Effector memory CD4-positive, alpha-beta T cell (primary cell): Measurements from ENCODE around the gene PPP2R5D.
"Not testable (repeated sequence)": the region's sequence is repeated elsewhere in the genome, so short reads cannot be mapped to it uniquely, and the experiment has no call there.

ENCODE experiments used
- DNase-seq, 3 donors: peaks; one replicate each; pipeline ENCODE4 v3.0.0-alpha.2; 2020
- H3K27ac ChIP-seq: 2 replicates; pipeline ENCODE4 v1.7.0; 2013; ENCODE audit warnings: mild to moderate bottlenecking, low read length, moderate library complexity; ENCODE audit not compliant: insufficient read depth, poor library complexity, severe bottlenecking
- H3K27me3 ChIP-seq: replicated peaks from 2 replicates; pipeline ENCODE4 v1.7.0; 2013; ENCODE audit warnings: mild to moderate bottlenecking, low read length; ENCODE audit not compliant: insufficient read depth, control insufficient read depth, poor library complexity, severe bottlenecking
- H3K36me3 ChIP-seq: 2 replicates; pipeline ENCODE4 v1.7.0; 2013; ENCODE audit warnings: mild to moderate bottlenecking, low read length, moderate library complexity; ENCODE audit not compliant: control insufficient read depth, insufficient read depth
- H3K4me1 ChIP-seq: 2 replicates; pipeline ENCODE4 v1.7.0; 2013; ENCODE audit warnings: low read length, mild to moderate bottlenecking; ENCODE audit not compliant: control insufficient read depth, insufficient read depth, poor library complexity, severe bottlenecking
- H3K4me3 ChIP-seq: 2 replicates; pipeline ENCODE4 v1.7.0; 2013; ENCODE audit warnings: low read length, low read depth, mild to moderate bottlenecking; ENCODE audit not compliant: insufficient read depth, poor library complexity, severe bottlenecking
- H3K9me3 ChIP-seq: 2 replicates; pipeline ENCODE4 v1.7.0; 2013; ENCODE audit warnings: mild to moderate bottlenecking, low read length, moderate library complexity; ENCODE audit not compliant: control insufficient read depth

The PPP2R5D gene

DNA sequence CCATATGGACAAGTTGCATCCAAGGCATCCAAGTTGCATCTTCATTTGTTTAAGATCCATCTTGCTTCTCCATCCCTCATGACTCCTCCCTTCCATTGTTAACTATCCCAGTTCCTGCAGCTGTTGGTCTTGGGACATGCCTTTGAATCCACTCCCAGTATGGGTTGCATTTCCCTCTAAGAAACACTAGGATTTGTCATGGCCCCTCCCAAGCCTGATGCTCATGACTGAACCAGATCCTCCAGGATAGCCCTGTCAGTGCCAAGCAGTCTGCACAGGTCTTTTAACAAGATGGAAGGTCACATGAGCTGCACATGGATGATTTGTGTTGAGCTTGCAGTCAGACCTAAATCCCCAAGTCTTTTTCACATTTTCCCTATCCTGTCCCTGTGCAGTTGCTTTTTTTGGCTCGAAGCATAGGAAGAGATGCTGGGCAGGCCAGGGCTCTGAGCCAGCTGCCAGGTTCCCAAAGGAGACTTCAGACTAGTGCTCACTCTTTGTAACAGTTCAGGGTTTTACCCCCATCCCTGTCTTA lies 4.2 kb downstream of the PPP2R5D start:
- Histone ChIP-seq H3K27ac (no peak overlapping the region), H3K4me3 (no peak overlapping the region), H3K36me3 (peaks cover 27% of the 10 kb centered on the region), H3K4me1 (peaks cover 32% of the 10 kb centered on the region), H3K9me3 (no peaks in the 10 kb centered on the region), H3K27me3 (no peaks in the 10 kb centered on the region)
- no peak for DNase-seq

DNA sequence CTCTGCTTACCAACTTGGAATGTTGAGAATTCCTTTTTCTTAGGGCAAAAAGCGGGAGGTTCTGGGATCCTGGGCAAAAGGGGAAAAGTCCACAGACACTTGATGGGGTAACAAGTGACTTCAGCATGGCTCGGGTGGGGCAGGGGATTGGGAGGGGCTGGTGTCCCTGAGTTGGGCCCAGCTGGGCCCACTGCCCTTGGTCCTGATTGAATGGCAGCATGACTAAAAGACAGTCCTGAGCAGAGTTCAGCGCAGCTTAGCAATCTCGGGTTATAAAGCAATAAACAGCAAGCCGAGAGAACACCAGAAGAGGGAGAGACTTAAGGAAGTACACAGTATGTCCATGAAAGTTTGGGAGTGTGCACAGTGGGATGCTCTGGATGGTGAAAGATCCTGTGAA lies 5.6 kb downstream of the PPP2R5D start:
- no peak for DNase-seq
- no peaks in the 10 kb centered on the region for H3K9me3 ChIP-seq
- H3K27ac ChIP-seq = no peak overlapping the region
- H3K36me3 ChIP-seq = peaks cover 31% of the 10 kb centered on the region
- peaks cover 27% of the 10 kb centered on the region for H3K4me1 ChIP-seq
- H3K27me3 ChIP-seq = no peaks in the 10 kb centered on the region
- H3K4me3 ChIP-seq = no peak overlapping the region

DNA sequence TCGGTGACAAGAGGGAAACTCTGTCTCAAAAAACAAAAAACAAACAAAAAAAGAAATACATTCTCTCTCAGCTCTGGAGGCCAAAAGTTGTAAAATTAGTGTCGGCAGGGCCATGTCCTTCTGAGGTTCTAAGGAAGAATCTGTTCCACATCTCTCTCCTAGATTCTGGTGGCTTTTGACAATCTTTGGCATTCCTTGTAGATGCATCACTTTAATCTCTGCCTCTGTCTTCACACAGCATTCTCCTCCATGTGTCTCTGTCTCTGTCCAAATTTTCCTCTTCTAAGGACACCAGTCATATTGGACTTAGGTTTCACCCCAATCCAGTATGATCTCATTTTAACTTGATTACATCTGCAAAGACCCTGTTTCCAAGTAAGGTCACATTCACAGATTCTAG lies 9.1 kb downstream of the PPP2R5D start:
- Histone ChIP-seq H3K9me3 (no peaks in the 10 kb centered on the region), H3K36me3 (peaks cover 31% of the 10 kb centered on the region), H3K4me1 (no peaks in the 10 kb centered on the region), H3K4me3 (no peak overlapping the region), H3K27me3 (no peaks in the 10 kb centered on the region), H3K27ac (no peak overlapping the region)
- DNase-seq = no peak

DNA sequence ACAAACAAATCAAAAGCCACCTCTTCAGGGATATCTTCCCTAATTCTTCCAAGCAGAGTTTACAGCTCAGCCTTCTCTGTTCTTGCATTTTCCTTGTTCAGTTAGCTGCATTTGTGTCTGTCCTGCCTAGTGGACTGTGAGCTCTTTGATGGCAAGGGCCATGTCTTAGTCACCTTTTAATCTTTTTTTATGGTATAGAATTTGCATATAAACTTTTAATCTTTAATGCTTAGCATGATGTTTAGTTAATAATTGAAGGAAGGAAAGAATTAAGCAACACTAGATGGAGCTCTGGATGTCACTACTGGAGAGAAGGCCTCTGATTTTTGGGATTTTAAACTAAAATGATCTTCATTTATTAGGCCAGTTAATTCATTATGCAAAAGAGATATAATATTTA lies 12.1 kb downstream of the PPP2R5D start:
- Histone ChIP-seq H3K36me3 (peaks cover 11% of the 10 kb centered on the region), H3K9me3 (no peaks in the 10 kb centered on the region), H3K27ac (no peak overlapping the region), H3K4me3 (no peak overlapping the region), H3K27me3 (no peaks in the 10 kb centered on the region), H3K4me1 (no peaks in the 10 kb centered on the region)
- no peak for DNase-seq

DNA sequence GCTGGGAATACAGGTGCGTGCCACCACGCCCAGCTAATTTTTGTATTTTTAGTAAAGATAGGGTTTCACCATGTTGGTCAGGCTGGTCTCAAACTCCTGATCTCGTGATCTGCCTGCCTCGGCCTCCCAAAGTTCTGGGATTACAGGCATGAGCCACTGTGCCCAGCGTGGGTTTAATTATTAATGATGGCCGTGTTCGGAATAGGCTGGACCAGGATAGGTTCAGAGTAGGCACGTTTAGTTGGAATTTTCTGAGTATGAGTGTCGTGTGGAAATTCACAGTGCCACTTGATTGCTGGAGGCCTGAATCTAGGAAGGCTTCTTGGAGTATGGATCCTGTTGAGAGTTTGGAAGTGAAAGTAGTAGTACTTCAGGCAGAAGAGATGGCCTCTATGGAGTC lies 13.8 kb downstream of the PPP2R5D start:
- not testable (repeated sequence) for H3K9me3 ChIP-seq, H3K27ac ChIP-seq, H3K36me3 ChIP-seq, DNase-seq, H3K4me1 ChIP-seq, H3K4me3 ChIP-seq, H3K27me3 ChIP-seq

DNA sequence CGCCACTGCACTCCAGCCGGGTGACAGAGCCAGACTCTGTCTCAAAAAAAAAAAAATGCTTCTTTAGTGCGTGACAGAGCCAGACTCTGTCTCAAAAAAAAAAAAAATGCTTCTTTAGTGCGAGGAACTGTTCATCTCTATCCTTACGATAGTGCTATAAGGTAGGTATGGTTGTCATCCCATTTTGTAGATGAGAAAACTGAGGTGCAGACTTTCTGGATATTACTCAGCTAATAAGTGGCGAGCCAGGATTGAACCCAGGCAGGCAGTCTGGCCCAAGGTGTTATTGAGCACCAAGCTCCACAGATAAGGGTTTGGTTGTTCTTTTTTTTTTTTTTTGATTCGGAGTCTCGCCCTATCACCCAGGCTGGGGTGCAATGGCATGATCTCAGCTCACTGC lies 17.5 kb downstream of the PPP2R5D start:
- Histone ChIP-seq H3K4me3 (no peak overlapping the region), H3K4me1 (no peaks in the 10 kb centered on the region), H3K36me3 (peaks cover 13% of the 10 kb centered on the region), H3K27ac (no peak overlapping the region), H3K27me3 (no peaks in the 10 kb centered on the region), H3K9me3 (no peaks in the 10 kb centered on the region)
- DNase-seq = no peak

DNA sequence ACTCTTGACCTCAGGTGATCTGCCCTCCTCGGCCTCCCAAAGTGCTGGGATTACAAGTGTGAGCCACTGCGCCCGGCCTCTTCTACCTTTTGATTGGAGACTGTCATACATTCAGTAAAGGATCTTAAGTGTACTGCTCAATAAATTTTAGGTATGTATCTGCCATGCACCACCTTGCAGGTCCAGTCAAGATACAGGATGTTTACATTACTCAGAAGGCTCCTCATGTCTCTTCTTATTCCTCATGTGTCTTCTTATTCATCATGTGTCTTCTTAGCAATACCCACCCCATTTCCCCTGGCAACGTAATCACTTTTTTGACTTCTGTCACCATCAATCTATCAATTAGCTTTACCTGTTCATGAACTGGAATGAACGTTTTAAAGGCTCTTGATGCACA lies 21.5 kb downstream of the PPP2R5D start:
- Histone ChIP-seq H3K4me3 (no peak overlapping the region), H3K27ac (no peak overlapping the region), H3K4me1 (peaks cover 2% of the 10 kb centered on the region), H3K9me3 (no peaks in the 10 kb centered on the region), H3K36me3 (peaks cover 47% of the 10 kb centered on the region), H3K27me3 (no peaks in the 10 kb centered on the region)
- no peak for DNase-seq

DNA sequence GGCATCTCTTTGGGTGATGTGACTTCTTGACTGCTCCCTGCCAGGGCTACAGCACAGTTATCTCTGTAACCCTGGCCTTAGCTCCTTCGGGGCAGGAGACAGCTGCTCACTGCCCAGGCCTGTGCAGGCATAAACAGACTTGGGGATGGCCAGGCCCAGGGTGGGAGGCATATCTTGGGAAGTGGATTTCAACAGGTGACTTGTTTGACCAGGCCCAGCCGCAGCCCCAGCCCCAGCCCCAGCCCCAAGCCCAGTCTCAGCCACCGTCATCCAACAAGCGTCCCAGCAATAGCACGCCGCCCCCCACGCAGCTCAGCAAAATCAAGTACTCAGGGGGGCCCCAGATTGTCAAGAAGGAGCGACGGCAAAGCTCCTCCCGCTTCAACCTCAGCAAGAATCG lies 21.9 kb downstream of the PPP2R5D start:
- H3K4me3 ChIP-seq = no peak overlapping the region
- no peaks in the 10 kb centered on the region for H3K27me3 ChIP-seq
- H3K36me3 ChIP-seq = peaks cover 52% of the 10 kb centered on the region
- DNase-seq = no peak
- peaks cover 2% of the 10 kb centered on the region for H3K4me1 ChIP-seq
- no peak overlapping the region for H3K27ac ChIP-seq
- no peaks in the 10 kb centered on the region for H3K9me3 ChIP-seq

DNA sequence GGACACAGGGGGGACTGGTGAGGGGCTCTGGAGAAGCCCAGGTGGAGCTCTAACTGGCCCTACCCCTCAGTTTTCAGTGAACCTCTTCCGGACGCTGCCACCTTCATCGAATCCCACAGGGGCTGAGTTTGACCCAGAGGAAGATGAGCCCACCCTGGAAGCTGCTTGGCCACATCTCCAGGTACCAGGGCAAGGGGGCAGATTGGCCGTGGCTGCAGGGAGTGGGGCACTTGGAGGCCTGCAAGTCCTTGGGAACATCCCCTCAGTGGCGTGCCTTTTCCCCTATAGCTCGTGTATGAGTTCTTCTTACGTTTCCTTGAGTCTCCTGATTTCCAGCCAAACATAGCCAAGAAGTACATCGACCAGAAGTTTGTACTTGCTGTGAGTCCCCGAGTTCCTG lies 22.8 kb downstream of the PPP2R5D start:
- no peak overlapping the region for H3K27ac ChIP-seq
- no peaks in the 10 kb centered on the region for H3K9me3 ChIP-seq
- peaks cover 60% of the 10 kb centered on the region for H3K36me3 ChIP-seq
- DNase-seq = no peak
- no peak overlapping the region for H3K4me3 ChIP-seq
- H3K27me3 ChIP-seq = no peaks in the 10 kb centered on the region
- peaks cover 2% of the 10 kb centered on the region for H3K4me1 ChIP-seq

DNA sequence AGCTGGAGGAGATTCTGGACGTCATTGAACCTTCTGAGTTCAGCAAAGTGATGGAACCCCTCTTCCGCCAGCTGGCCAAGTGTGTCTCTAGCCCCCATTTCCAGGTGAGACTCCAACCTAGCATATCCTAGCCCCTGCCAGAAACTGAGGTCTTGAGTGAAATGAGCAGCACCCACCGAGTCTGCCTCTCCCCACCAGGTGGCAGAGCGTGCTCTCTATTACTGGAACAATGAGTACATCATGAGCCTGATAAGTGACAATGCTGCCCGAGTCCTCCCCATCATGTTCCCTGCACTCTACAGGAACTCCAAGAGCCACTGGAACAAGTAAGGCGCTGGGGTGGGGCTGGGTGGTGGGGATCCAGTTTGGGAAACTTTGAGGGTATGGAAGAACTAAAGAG lies 24.8 kb downstream of the PPP2R5D start:
- no peaks in the 10 kb centered on the region for H3K27me3 ChIP-seq
- H3K27ac ChIP-seq = no peak overlapping the region
- H3K4me1 ChIP-seq = peaks cover 10% of the 10 kb centered on the region
- H3K4me3 ChIP-seq = no peak overlapping the region
- no peaks in the 10 kb centered on the region for H3K9me3 ChIP-seq
- DNase-seq = no peak
- peaks cover 62% of the 10 kb centered on the region for H3K36me3 ChIP-seq

DNA sequence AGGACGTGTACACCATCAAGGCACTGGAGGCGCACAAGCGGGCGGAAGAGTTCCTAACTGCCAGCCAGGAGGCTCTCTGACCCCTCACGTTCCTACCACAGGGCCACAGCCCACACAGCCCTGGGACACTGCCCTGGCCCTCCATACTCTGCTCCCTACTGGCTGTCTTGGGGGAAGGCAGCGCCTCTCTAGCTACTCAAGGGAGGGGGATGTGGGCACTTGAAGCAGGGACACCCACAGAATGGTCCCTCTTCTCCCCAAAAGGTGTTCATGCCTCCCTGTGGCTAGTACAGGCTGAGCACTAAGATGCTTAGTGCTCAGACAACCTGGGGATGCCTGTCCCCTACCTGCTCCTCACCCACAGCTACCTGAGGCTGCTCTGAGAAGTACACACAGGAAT lies 26.8 kb downstream of the PPP2R5D start:
- peaks cover 58% of the 10 kb centered on the region for H3K36me3 ChIP-seq
- DNase-seq = no peak
- H3K4me3 ChIP-seq = no peak overlapping the region
- no peaks in the 10 kb centered on the region for H3K27me3 ChIP-seq
- no peak overlapping the region for H3K27ac ChIP-seq
- peaks cover 19% of the 10 kb centered on the region for H3K4me1 ChIP-seq
- H3K9me3 ChIP-seq = no peaks in the 10 kb centered on the region
